22Rv1 (cell line): ENCODE measurements around the gene CLEC16A.

Experiments used
- ZFX ChIP-seq: fragments of 450-650 bp; IDR thresholded peaks from 2 replicates; pipeline ENCODE4 v1.6.1; 2017; ENCODE audit warnings: antibody characterized with exemption, borderline replicate concordance
- TF ChIP-seq, protein P1 (sequence below): fragments of 450-650 bp; IDR thresholded peaks from 2 replicates; pipeline ENCODE4 v1.5.1; 2017; ENCODE audit warnings: mild to moderate bottlenecking

GRCh38 chr16:11142261-11142630 is 197.9 kb downstream of the CLEC16A start:
- TF ChIP-seq, protein P1, sequence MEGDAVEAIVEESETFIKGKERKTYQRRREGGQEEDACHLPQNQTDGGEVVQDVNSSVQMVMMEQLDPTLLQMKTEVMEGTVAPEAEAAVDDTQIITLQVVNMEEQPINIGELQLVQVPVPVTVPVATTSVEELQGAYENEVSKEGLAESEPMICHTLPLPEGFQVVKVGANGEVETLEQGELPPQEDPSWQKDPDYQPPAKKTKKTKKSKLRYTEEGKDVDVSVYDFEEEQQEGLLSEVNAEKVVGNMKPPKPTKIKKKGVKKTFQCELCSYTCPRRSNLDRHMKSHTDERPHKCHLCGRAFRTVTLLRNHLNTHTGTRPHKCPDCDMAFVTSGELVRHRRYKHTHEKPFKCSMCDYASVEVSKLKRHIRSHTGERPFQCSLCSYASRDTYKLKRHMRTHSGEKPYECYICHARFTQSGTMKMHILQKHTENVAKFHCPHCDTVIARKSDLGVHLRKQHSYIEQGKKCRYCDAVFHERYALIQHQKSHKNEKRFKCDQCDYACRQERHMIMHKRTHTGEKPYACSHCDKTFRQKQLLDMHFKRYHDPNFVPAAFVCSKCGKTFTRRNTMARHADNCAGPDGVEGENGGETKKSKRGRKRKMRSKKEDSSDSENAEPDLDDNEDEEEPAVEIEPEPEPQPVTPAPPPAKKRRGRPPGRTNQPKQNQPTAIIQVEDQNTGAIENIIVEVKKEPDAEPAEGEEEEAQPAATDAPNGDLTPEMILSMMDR = no peak
- no peak for TF ChIP-seq ZFX
